ENCODE results near the gene LIX1. TPM values are rescaled to one million over a fixed set of nuclear protein-coding genes. Genes with fewer than 3 reads are reported as not detected.

LIX1 gene
- total RNA-seq, 4 donors from 2014 or later: 0.13 to 0.48 TPM; not detected in 2

- TF ChIP-seq POLR2AphosphoS5 (IDR thresholded peaks at IDR 0.05) (no peak), POLR2A (IDR thresholded peaks at IDR 0.05) (no peak), EP300 (IDR thresholded peaks at IDR 0.05) (no peak), CTCF (IDR thresholded peaks at IDR 0.05) (no peak)
These were observed 72.2 kb downstream of the LIX1 start for GRCh38 chr5:97070234-97070633.

GRCh38 chr5:97067296-97067850 lies 75.0 kb downstream of the LIX1 start:
- Histone ChIP-seq H3K27me3 (no peaks in the 10 kb centered on the region), H3K4me1 (peaks cover 12% of the 10 kb centered on the region), H3K27ac (no peak overlapping the region), H3K9me3 (no peaks in the 10 kb centered on the region), H3K4me3 (no peak overlapping the region), H3K36me3 (no peaks in the 10 kb centered on the region)
- WGBS: 81% methylated on average over 4 of the region's 4 CpGs
- no peak for DNase-seq (ENCODE audit: low spot score in 2 of 2)
- TF ChIP-seq CTCF (IDR thresholded peaks at IDR 0.05) (no peak), POLR2AphosphoS5 (IDR thresholded peaks at IDR 0.05) (no peak), POLR2A (IDR thresholded peaks at IDR 0.05) (no peak), EP300 (IDR thresholded peaks at IDR 0.05) (no peak)

More at GRCh38 chr5:97070234-97070633, 72.2 kb downstream of the LIX1 start:
- no peaks in the 10 kb centered on the region for H3K27me3 ChIP-seq
- H3K9me3 ChIP-seq: no peaks in the 10 kb centered on the region
- no peak overlapping the region for H3K27ac ChIP-seq
- H3K4me1 ChIP-seq: peaks cover 12% of the 10 kb centered on the region
- no peak overlapping the region for H3K4me3 ChIP-seq
- no peaks in the 10 kb centered on the region for H3K36me3 ChIP-seq
- DNase-seq (ENCODE audit: low spot score in 2 of 2): no peak

GRCh38 chr5:97065475-97065874 lies 76.9 kb downstream of the LIX1 start:
- no peak for DNase-seq (ENCODE audit: low spot score in 2 of 2)
- Histone ChIP-seq H3K9me3 (no peaks in the 10 kb centered on the region), H3K4me3 (no peak overlapping the region), H3K27me3 (no peaks in the 10 kb centered on the region), H3K27ac (no peak overlapping the region), H3K4me1 (no peaks in the 10 kb centered on the region), H3K36me3 (no peaks in the 10 kb centered on the region)
- no peak for TF ChIP-seq CTCF (IDR thresholded peaks at IDR 0.05)
- WGBS: 34% methylated on average over 2 of the region's 2 CpGs

GRCh38 chr5:97063251-97063650 lies 79.2 kb downstream of the LIX1 start:
- TF ChIP-seq CTCF (IDR thresholded peaks at IDR 0.05) (no peak), POLR2A (IDR thresholded peaks at IDR 0.05) (no peak), EP300 (IDR thresholded peaks at IDR 0.05) (no peak), POLR2AphosphoS5 (IDR thresholded peaks at IDR 0.05) (no peak)
- 82% methylated on average over 1 of the region's 1 CpG for WGBS
- H3K27me3 ChIP-seq: no peaks in the 10 kb centered on the region

GRCh38 chr5:97062046-97062445 lies 80.4 kb downstream of the LIX1 start:
- H3K36me3 ChIP-seq: no peaks in the 10 kb centered on the region
- TF ChIP-seq CTCF (IDR thresholded peaks at IDR 0.05): no peak
- no peak for TF ChIP-seq POLR2A (IDR thresholded peaks at IDR 0.05)
- H3K4me1 ChIP-seq: no peaks in the 10 kb centered on the region
- no peak overlapping the region for H3K4me3 ChIP-seq
- H3K27me3 ChIP-seq: no peaks in the 10 kb centered on the region
- no peak overlapping the region for H3K27ac ChIP-seq
- 74% methylated on average over 7 of the region's 8 CpGs for WGBS
- DNase-seq (ENCODE audit: low spot score in 2 of 2): no peak
- peaks cover 6% of the 10 kb centered on the region for H3K9me3 ChIP-seq

More at GRCh38 chr5:97063251-97063650, 79.2 kb downstream of the LIX1 start:
- Histone ChIP-seq H3K4me3 (no peak overlapping the region), H3K27ac (no peak overlapping the region), H3K4me1 (no peaks in the 10 kb centered on the region), H3K36me3 (no peaks in the 10 kb centered on the region), H3K9me3 (peaks cover 6% of the 10 kb centered on the region)
- DNase-seq (ENCODE audit: low spot score in 2 of 2): no peak
